AG04450 (cell line): ENCODE results near the gene FUT9. TPM values are rescaled to one million over a fixed set of nuclear protein-coding genes. Genes with fewer than 3 reads are reported as not detected.

Source experiments
- CTCF ChIA-PET: fragments of 300-600, 350-600 bp; formaldehyde crosslinking; extraction: SDS; loops from one replicate; lab custom pipeline; 2022; ENCODE audit warnings: antibody characterized with exemption, inconsistent platforms; lab: Charles Lee
- POLR2A ChIA-PET: fragments of 350-600 bp; formaldehyde crosslinking; extraction: SDS; loops from one replicate; lab custom pipeline; 2021; ENCODE audit warnings: antibody characterized with exemption, inconsistent platforms; lab: Yijun Ruan, JAX
- DNase-seq: peaks from one replicate; pipeline ENCODE4 v3.0.0-alpha.2; 2011; ENCODE audit warnings: low read depth, low spot score
- H3K27ac ChIP-seq: one replicate; pipeline ENCODE4 v1.5.1; 2012; ENCODE audit warnings: low read depth, low read length, control low read depth
- H3K27me3 ChIP-seq: one replicate; pipeline ENCODE4 v1.6.0; 2012; ENCODE audit warnings: low read length; ENCODE audit not compliant: control insufficient read depth, insufficient read depth
- H3K4me3 ChIP-seq: 2 replicates; pipeline ENCODE4 v1.5.1; 2011; ENCODE audit warnings: mild to moderate bottlenecking, low read depth, low read length, control low read depth
- H3K9me3 ChIP-seq: 2 replicates; pipeline ENCODE4 v1.5.1; 2012; ENCODE audit warnings: low read length; ENCODE audit not compliant: control insufficient read depth, insufficient read depth
- polyA plus RNA-seq: library from polyadenylated mRNA; depleted of rRNA; stranded (reverse); fragments of >200 nt; gene quantifications from 2 replicates; pipeline ENCODE4 v1.2.3, GENCODE V29; 2011
- TF ChIP-seq, protein P1 (sequence below): IDR thresholded peaks from 2 replicates; pipeline ENCODE4 v1.5.1; 2011; ENCODE audit warnings: low read depth, low read length, control low read depth, inconsistent platforms

The FUT9 gene
- polyA plus RNA-seq, 1 experiment, result not detected

DNA sequence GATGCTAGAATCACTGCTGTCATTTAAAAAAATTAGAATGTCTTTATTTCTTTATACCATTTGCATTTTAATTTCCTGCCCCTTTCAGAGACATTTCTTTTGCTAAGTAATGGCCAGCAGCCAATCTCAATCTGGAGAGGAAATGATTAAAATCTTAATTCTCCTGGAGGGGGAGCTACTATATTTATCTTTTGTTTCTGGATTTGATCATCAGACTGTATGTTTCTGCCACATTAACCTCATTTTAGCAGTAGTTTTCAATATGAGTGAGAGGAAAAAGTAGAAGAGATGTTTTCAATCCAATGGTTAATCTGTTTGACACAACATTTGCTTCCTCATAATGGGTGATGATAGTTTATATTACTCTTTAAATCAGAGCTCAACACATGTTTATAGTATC, 138.0 kb downstream of the FUT9 start:
- POLR2A ChIA-PET, result no interaction called here
- DNase-seq, result no peak
- Histone ChIP-seq H3K27me3 (no peaks in the 10 kb centered on the region), H3K27ac (no peak overlapping the region), H3K4me3 (no peak overlapping the region), H3K9me3 (peaks cover 8% of the 10 kb centered on the region)
- CTCF ChIA-PET, result no interaction called here
- TF ChIP-seq, protein P1, sequence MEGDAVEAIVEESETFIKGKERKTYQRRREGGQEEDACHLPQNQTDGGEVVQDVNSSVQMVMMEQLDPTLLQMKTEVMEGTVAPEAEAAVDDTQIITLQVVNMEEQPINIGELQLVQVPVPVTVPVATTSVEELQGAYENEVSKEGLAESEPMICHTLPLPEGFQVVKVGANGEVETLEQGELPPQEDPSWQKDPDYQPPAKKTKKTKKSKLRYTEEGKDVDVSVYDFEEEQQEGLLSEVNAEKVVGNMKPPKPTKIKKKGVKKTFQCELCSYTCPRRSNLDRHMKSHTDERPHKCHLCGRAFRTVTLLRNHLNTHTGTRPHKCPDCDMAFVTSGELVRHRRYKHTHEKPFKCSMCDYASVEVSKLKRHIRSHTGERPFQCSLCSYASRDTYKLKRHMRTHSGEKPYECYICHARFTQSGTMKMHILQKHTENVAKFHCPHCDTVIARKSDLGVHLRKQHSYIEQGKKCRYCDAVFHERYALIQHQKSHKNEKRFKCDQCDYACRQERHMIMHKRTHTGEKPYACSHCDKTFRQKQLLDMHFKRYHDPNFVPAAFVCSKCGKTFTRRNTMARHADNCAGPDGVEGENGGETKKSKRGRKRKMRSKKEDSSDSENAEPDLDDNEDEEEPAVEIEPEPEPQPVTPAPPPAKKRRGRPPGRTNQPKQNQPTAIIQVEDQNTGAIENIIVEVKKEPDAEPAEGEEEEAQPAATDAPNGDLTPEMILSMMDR, result no peak

DNA sequence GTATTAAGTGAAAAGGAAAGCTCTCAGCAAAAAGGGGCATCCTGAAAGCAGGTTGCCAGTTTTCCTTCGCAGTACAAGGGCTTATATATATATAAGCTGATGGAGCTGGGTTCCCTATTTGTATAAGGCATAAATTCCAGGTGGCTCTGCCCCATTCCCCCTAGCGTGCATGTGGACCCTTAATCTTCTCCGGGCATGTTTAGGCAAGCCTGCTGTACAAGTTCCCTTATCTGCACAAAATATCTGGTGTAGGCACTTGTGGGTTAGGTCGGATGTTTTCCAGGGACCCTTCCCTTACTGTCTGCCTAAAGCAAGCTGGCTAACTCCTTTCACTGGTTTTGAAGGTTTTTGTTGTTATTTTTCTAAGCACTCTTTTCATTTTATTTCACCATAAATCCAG, 140.7 kb downstream of the FUT9 start:
- ChIA-PET POLR2A (no interaction called here), CTCF (no interaction called here)
- Histone ChIP-seq H3K4me3 (no peak overlapping the region), H3K27me3 (no peaks in the 10 kb centered on the region), H3K27ac (no peak overlapping the region), H3K9me3 (peaks cover 3% of the 10 kb centered on the region)
- TF ChIP-seq, protein P1, result no peak
- DNase-seq, result no peak

DNA sequence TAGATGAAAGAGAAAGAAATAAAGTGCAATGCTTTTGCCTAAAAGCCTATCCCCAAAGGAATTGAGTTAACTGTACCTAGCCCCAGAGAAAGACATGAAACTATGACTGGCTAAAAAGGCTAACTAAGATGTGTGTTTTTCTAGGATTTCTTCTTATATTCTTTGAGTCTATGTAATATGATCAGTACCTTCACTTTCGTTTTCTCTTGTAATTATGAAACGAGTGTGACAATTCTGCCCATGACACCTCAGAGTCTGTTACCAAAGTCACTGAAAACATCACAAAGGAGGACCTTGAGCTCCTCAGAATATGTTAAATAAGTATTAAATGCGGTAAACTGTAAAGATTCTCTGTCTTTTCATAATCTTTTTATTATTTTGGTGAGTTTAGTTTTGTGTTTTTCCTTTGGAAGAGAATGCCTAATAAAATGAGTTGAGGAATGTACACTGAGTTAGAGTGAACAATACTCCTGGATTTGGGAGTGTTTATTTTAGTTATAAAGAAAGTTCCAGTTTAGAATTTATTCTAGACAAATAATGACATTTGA, 141.3 kb downstream of the FUT9 start:
- POLR2A ChIA-PET, result no interaction called here
- no peak overlapping the region for H3K27ac ChIP-seq
- DNase-seq, result no peak

DNA sequence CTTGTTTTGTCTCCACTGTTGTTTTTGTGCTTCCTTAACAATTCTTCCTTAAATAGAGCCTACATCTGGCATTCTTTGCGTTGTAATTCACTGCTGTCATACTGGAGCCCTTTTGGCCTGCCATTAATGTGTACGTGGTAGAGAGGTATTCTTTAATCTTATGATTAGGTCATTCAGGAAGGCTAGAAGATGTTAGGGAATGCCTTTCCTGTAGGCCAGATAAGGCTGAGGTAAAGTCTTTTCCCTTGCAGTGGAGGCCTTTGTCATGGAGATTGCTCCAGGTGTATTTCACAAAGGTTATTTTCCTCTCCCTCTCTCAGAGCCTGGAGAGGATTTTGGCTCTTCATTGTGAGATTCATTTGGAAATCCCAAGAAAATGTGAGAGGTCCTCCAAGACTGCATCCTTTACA, 146.9 kb downstream of the FUT9 start:
- peaks cover 13% of the 10 kb centered on the region for H3K9me3 ChIP-seq
- ChIA-PET CTCF (no interaction called here), POLR2A (no interaction called here)
- H3K27me3 ChIP-seq, result no peaks in the 10 kb centered on the region
- TF ChIP-seq, protein P1, result no peak
- DNase-seq, result no peak
- no peak overlapping the region for H3K4me3 ChIP-seq
- no peak overlapping the region for H3K27ac ChIP-seq

More for the DNA sequence above, 141.3 kb downstream of the FUT9 start:
- no peaks in the 10 kb centered on the region for H3K27me3 ChIP-seq
- no peak overlapping the region for H3K4me3 ChIP-seq
- CTCF ChIA-PET, result no interaction called here
- TF ChIP-seq, protein P1, result no peak
- H3K9me3 ChIP-seq, result peaks cover 3% of the 10 kb centered on the region

DNA sequence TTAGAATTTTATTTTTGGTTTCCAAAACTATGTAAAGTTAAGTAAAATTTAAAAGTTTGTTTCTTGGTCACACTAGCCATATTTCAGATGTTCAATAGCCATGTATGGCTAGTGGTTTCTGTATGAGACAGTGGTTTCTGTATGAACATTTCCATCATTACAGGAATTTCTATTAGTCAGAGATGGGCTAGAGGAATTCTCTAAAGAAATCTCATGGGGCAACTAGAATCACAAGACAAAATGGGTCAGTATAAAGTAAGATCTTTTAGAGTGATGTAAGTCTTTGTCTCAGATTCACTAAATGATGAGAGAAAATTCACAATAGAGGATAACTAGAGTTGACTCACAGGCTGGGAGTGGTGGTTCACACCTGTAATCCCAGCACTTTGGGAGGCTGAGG, 149.0 kb downstream of the FUT9 start:
- ChIA-PET POLR2A (no interaction called here), CTCF (no interaction called here)
- TF ChIP-seq, protein P1, result no peak
- H3K27ac ChIP-seq, result no peak overlapping the region
- DNase-seq, result no peak
- H3K4me3 ChIP-seq, result no peak overlapping the region
- peaks cover 13% of the 10 kb centered on the region for H3K9me3 ChIP-seq
- H3K27me3 ChIP-seq, result no peaks in the 10 kb centered on the region
